ENCODE results near the gene USP3.

The USP3 gene

GRCh38 chr15:63503739-63504246 is 600 bp upstream of the USP3 start:
- ChIA-PET CTCF (interaction anchor here (1.0 to 4.8 kb wide), 9 partner anchors 12 to 456 kb away, joined by 3 to 37 read pairs (median 3); no protein-coding TSS in a partner anchor), POLR2A (interaction anchor here (0.6 to 1.9 kb wide), 7 partner anchors 11 to 537 kb away, joined by 3 to 6 read pairs (median 4); no protein-coding TSS in a partner anchor)
- TF ChIP-seq CTCF (IDR thresholded peaks at IDR 0.05; ENCODE audit: control extremely low read depth, extremely low read depth, low read depth, missing control alignments): no peak
- DNase-seq (ENCODE audit: extremely low spot score): peak; percentile 48

- TF ChIP-seq CTCF (IDR thresholded peaks at IDR 0.05; ENCODE audit: control extremely low read depth, extremely low read depth, low read depth, missing control alignments): peak; percentile 23
- POLR2A ChIA-PET: interaction anchor here (1.0 to 1.9 kb wide), 3 partner anchors 10 to 30 kb away, joined by 4 read pairs; no protein-coding TSS in a partner anchor
- no peak for DNase-seq (ENCODE audit: extremely low spot score)
- CTCF ChIA-PET: interaction anchor here (0.7 to 4.8 kb wide), 25 partner anchors 9 to 97 kb away, joined by 3 to 37 read pairs (median 5); no protein-coding TSS in a partner anchor
Measured at GRCh38 chr15:63504979-63505841, 817 bp downstream of the USP3 start.

GRCh38 chr15:63505842-63506222 is 1.4 kb downstream of the USP3 start:
- POLR2A ChIA-PET: interaction anchor here (1.0 kb wide), 1 partner anchor 22 kb away, joined by 4 read pairs; no protein-coding TSS in a partner anchor

GRCh38 chr15:63506537-63507035 is 2.2 kb downstream of the USP3 start:
- DNase-seq (ENCODE audit: extremely low spot score): no peak
- no peak for TF ChIP-seq CTCF (IDR thresholded peaks at IDR 0.05; ENCODE audit: control extremely low read depth, extremely low read depth, low read depth, missing control alignments)
- ChIA-PET CTCF (interaction anchor here (1.3 to 3.7 kb wide), 9 partner anchors 8 to 93 kb away, joined by 4 to 18 read pairs (median 8); no protein-coding TSS in a partner anchor), POLR2A (interaction anchor here (0.6 kb wide), 1 partner anchor 34 kb away, joined by 3 read pairs; no protein-coding TSS in a partner anchor)

More at GRCh38 chr15:63505842-63506222, 1.4 kb downstream of the USP3 start:
- no peak for DNase-seq (ENCODE audit: extremely low spot score)
- CTCF ChIA-PET: interaction anchor here (0.7 to 4.8 kb wide), 23 partner anchors 9 to 96 kb away, joined by 3 to 37 read pairs (median 5); no protein-coding TSS in a partner anchor
- no peak for TF ChIP-seq CTCF (IDR thresholded peaks at IDR 0.05; ENCODE audit: control extremely low read depth, extremely low read depth, low read depth, missing control alignments)

GRCh38 chr15:63507878-63508818 is 3.8 kb downstream of the USP3 start:
- no peak for DNase-seq (ENCODE audit: extremely low spot score)
- TF ChIP-seq CTCF (IDR thresholded peaks at IDR 0.05; ENCODE audit: control extremely low read depth, extremely low read depth, low read depth, missing control alignments): no peak
- ChIA-PET POLR2A (no interaction called here), CTCF (interaction anchor here (0.8 to 1.6 kb wide), 10 partner anchors 10 to 102 kb away, joined by 3 to 8 read pairs (median 4); no protein-coding TSS in a partner anchor)
